Endothelial cell of umbilical vein (primary cell): ENCODE data around the gene RRP1B. TPM values are rescaled to one million over a fixed set of nuclear protein-coding genes. Genes with fewer than 3 reads are reported as not detected.

Experiments
- BruUV-seq: library from RNA; stranded (reverse); fragments of 400-500 nt; replicated peaks from 2 replicates; lab custom pipeline; 2021; lab: Mats Ljungman, UMichigan
- CTCF ChIA-PET: fragments of 300-600, 350-600 bp; sonication (Branson Sonifier 250); formaldehyde crosslinking; loops from one replicate; lab custom pipeline; 2021; ENCODE audit warnings: antibody characterized with exemption, inconsistent platforms; lab: Charles Lee
- POLR2A ChIA-PET: fragments of 300-600, 350-600 bp; sonication (Branson Sonifier 250); formaldehyde crosslinking; loops from one replicate; lab custom pipeline; 2021; ENCODE audit warnings: antibody characterized with exemption, inconsistent platforms; lab: Charles Lee
- DNase-seq: peaks from one replicate; pipeline ENCODE4 v3.0.0-alpha.2; 2011; ENCODE audit warnings: low read depth, low spot score
- FAIRE-seq: peaks from 2 replicates; lab custom pipeline; 2011; peaks lifted over from hg19 to GRCh38; lab: Jason Lieb, UNC
- H2AFZ ChIP-seq: 2 replicates; pipeline ENCODE4 v1.6.0; 2012; ENCODE audit warnings: low read depth, low read length, control low read depth, inconsistent platforms
- H3K27ac ChIP-seq: 2 replicates; pipeline ENCODE4 v1.5.1; 2011; ENCODE audit warnings: low read depth, mild to moderate bottlenecking, control low read depth, low read length, moderate library complexity; ENCODE audit not compliant: insufficient read depth
- H3K27me3 ChIP-seq, 2 experiments: 2 replicates each; pipeline versions ENCODE4 v1.6.0 to v1.6.1; 2011; ENCODE audit warnings: low read length in 2 of 2, mixed read lengths in 1 of 2; ENCODE audit not compliant: control insufficient read depth in 2 of 2, insufficient read depth in 2 of 2
- H3K36me3 ChIP-seq, 2 experiments: 2 replicates in 1 of 2; 3 replicates in 1 of 2; pipeline ENCODE4 v1.5.1; 2011; ENCODE audit warnings: low read length in 2 of 2, mild to moderate bottlenecking in 1 of 2, moderate library complexity in 1 of 2; ENCODE audit not compliant: control insufficient read depth in 2 of 2, insufficient read depth in 2 of 2; ENCODE audit errors: extremely low read depth in 1 of 2
- H3K4me1 ChIP-seq: 3 replicates; pipeline ENCODE4 v1.5.1; 2011; ENCODE audit warnings: mild to moderate bottlenecking, low read length; ENCODE audit not compliant: control insufficient read depth, insufficient read depth; ENCODE audit errors: extremely low read depth
- H3K4me2 ChIP-seq: 2 replicates; pipeline ENCODE4 v1.6.1; 2011; ENCODE audit warnings: low read length, control low read depth, mixed read lengths; ENCODE audit not compliant: insufficient read depth
- H3K4me3 ChIP-seq, 3 experiments: fragments of 200-600 bp in 1 of 3; sonication (generic), shearing (Covaris generic) in 1 of 3; replicated peaks in 1 of 3; 2 replicates each; pipeline ENCODE4 v1.5.1; 2011 to 2016; ENCODE audit warnings: control low read depth in 3 of 3, low read length in 3 of 3, mild to moderate bottlenecking in 2 of 3, inconsistent platforms in 1 of 3, low read depth in 1 of 3, moderate library complexity in 1 of 3; ENCODE audit not compliant: insufficient read depth in 1 of 3
- H3K79me2 ChIP-seq: 2 replicates; pipeline ENCODE4 v1.6.0; 2012; ENCODE audit warnings: low read length, inconsistent platforms; ENCODE audit not compliant: control insufficient read depth, insufficient read depth
- H3K9ac ChIP-seq: replicated peaks from 2 replicates; pipeline ENCODE3; 2011; ENCODE audit warnings: low read length, control low read depth; ENCODE audit not compliant: insufficient read depth; ENCODE audit errors: extremely low read depth
- H3K9me1 ChIP-seq: replicated peaks from 3 replicates; pipeline ENCODE4 v1.6.0; 2011; ENCODE audit warnings: mild to moderate bottlenecking, low read length; ENCODE audit not compliant: control insufficient read depth, insufficient read depth; ENCODE audit errors: extremely low read depth
- H3K9me3 ChIP-seq: replicated peaks from 2 replicates; pipeline ENCODE4 v1.5.1; 2012; ENCODE audit warnings: low read length, inconsistent platforms; ENCODE audit not compliant: control insufficient read depth, insufficient read depth
- H4K20me1 ChIP-seq: replicated peaks from 2 replicates; pipeline ENCODE3; 2011; ENCODE audit warnings: mild to moderate bottlenecking, low read length; ENCODE audit not compliant: control insufficient read depth, insufficient read depth; ENCODE audit errors: extremely low read depth
- CTCF ChIP-seq, 2 donors: IDR thresholded peaks; 1 replicate in 1 of 2; 2 replicates in 1 of 2; pipeline ENCODE4 v1.5.1; 2011; ENCODE audit warnings: low read length in 2 of 2, mild to moderate bottlenecking in 2 of 2, moderate library complexity in 2 of 2, control low read depth in 1 of 2, inconsistent platforms in 1 of 2, low read depth in 1 of 2; ENCODE audit not compliant: insufficient read depth in 1 of 2; ENCODE audit errors: extremely low read depth in 1 of 2
- EZH2 ChIP-seq: IDR thresholded peaks from 2 replicates; pipeline ENCODE4 v1.6.1; 2012; ENCODE audit warnings: borderline replicate concordance, low read depth, mild to moderate bottlenecking, moderate library complexity, low read length, inconsistent platforms; ENCODE audit not compliant: severe bottlenecking
- FOS ChIP-seq: IDR thresholded peaks from 2 replicates; pipeline ENCODE4 v1.6.1; 2011; ENCODE audit warnings: mild to moderate bottlenecking, low read length, moderate library complexity, borderline replicate concordance; ENCODE audit not compliant: insufficient read depth
- GATA2 ChIP-seq: IDR thresholded peaks from 2 replicates; pipeline ENCODE4 v1.7.0; 2011; ENCODE audit warnings: low read depth, mild to moderate bottlenecking, moderate library complexity, mixed read lengths, low read length; ENCODE audit not compliant: insufficient read length, insufficient read depth
- JUN ChIP-seq: IDR thresholded peaks from 2 replicates; pipeline ENCODE4 v1.6.1; 2011; ENCODE audit warnings: borderline replicate concordance, low read depth; ENCODE audit not compliant: insufficient read length, insufficient read depth
- MAX ChIP-seq: IDR thresholded peaks from 2 replicates; pipeline ENCODE4 v1.6.1; 2011; ENCODE audit not compliant: insufficient read depth, insufficient read length
- MYC ChIP-seq: IDR thresholded peaks from one replicate; pipeline ENCODE4 v1.6.1; 2011; ENCODE audit warnings: mild to moderate bottlenecking, low read depth, low read length
- POLR2A ChIP-seq: IDR thresholded peaks from 2 replicates; pipeline ENCODE4 v1.6.1; 2012; ENCODE audit warnings: low read depth, mild to moderate bottlenecking, control low read depth, low read length
- POLR2AphosphoS5 ChIP-seq: IDR thresholded peaks from 2 replicates; pipeline ENCODE4 v1.6.1; 2012; ENCODE audit warnings: low read depth, mild to moderate bottlenecking, control low read depth, low read length, moderate library complexity; ENCODE audit not compliant: insufficient read depth
- dilution Hi-C: fragments of 300-500 bp; cut with MboI; formaldehyde crosslinking; loops from one replicate; pipeline ENCODE4 v1.15.0; 2019; ENCODE audit warnings: low sequenced_read_pairs; ENCODE audit not compliant: extremely low pct_ligation_motif_present
- intact Hi-C: fragments of 100-400 bp; cut with micrococcal nuclease; formaldehyde crosslinking; loops from one replicate; pipeline ENCODE4 v1.10.0; 2022
- polyA plus RNA-seq, 4 experiments: library from polyadenylated mRNA; depleted of rRNA in 3 of 4; stranded (reverse) in 3 of 4; unstranded in 1 of 4; fragments of >200 nt; gene quantifications; 2 replicates each; pipeline versions ENCODE4 v1.2.1 to v1.2.3, GENCODE V29; 2011 to 2012; ENCODE audit warnings: missing spikeins in 1 of 4
- total RNA-seq: library from RNA; stranded (reverse); gene quantifications from 2 replicates; pipeline ENCODE4 v1.2.3, GENCODE V29; 2021

Gene RRP1B
- total and polyA plus RNA-seq, 2 donors (not counting 3 experiments of a cell fraction or from before 2014, with no cell fraction given) = 13.0 to 39.9 TPM

DNA sequence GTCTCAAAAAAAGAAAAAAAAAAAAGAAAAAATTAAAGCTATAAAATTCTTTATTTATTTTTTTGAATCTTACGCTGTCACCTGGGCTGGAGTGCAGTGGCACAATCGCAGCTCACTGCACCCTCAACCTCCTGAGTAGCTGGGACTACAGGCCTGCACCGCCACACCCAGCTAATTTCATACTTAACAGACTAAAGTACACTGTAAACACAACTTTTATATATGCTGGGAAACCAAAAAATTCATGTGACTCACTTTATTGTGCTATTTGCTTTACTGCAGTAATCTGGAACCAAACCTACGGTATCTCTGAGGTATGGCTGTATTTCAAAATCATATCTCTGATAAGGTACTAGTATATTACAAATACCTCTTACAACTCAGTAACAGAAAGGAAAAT, 40.4 kb upstream of the RRP1B start:
- dilution Hi-C loops = no loop called here
- intact Hi-C loops = no loop called here

More for the DNA sequence above, 40.4 kb upstream of the RRP1B start:
- ChIA-PET CTCF (no interaction called here), POLR2A (no interaction called here)
- Histone ChIP-seq H3K4me2 (no peak overlapping the region), H3K4me1 (no peaks in the 10 kb centered on the region), H3K79me2 (no peaks in the 10 kb centered on the region), H3K9ac (no peak overlapping the region), H3K27ac (no peak overlapping the region), H3K36me3 (no peaks in the 10 kb centered on the region), H3K4me3 (no peak overlapping the region), H3K9me3 (no peaks in the 10 kb centered on the region), H3K9me1 (no peaks in the 10 kb centered on the region), H2AFZ (no peak overlapping the region), H4K20me1 (no peaks in the 10 kb centered on the region), H3K27me3 (peaks cover 0 to 6% of the 10 kb centered on the region in 2 experiments)
- TF ChIP-seq POLR2AphosphoS5 (no peak), POLR2A (no peak), FOS (no peak), GATA2 (no peak), MAX (no peak), MYC (no peak), JUN (no peak), EZH2 (no peak), CTCF (IDR thresholded peaks at IDR 0.05; ENCODE audit: extremely low read depth in 1 of 2, insufficient read depth in 1 of 2, low read depth in 1 of 2, low read length in 2 of 2) (no peak)
- no TSS peak for BruUV-seq
- FAIRE-seq = no peak
- no peak for DNase-seq
